Astrocyte of the cerebellum (primary cell): ENCODE measurements around the gene PDLIM7.

Source experiments
- DNase-seq: peaks from one replicate; pipeline ENCODE4 v3.0.0-alpha.2; 2011; ENCODE audit warnings: low read depth
- H3K4me3 ChIP-seq: 2 replicates; pipeline ENCODE4 v1.5.1; 2011; ENCODE audit warnings: mild to moderate bottlenecking, low read depth, low read length, moderate library complexity
- CTCF ChIP-seq: IDR thresholded peaks from 2 replicates; pipeline ENCODE4 v1.5.1; 2012; ENCODE audit warnings: low read length, low read depth, moderate library complexity, mild to moderate bottlenecking; ENCODE audit errors: missing control alignments
- in situ Hi-C: cut with HindIII; loops from 2 replicates; pipeline ENCODE4 v1.10.0; 2017; ENCODE audit warnings: low sequenced_read_pairs

Gene PDLIM7

GRCh38 chr5:177491983-177492746, 5.2 kb downstream of the PDLIM7 start:
- H3K4me3 ChIP-seq = no peak overlapping the region
- TF ChIP-seq CTCF = no peak
- in situ Hi-C loops = no loop called here
- DNase-seq = no peak

- TF ChIP-seq CTCF = peak; percentile 71
- no peak overlapping the region for H3K4me3 ChIP-seq
- no peak for DNase-seq
- in situ Hi-C loops = no loop called here
Measured at GRCh38 chr5:177491429-177491945, 5.9 kb downstream of the PDLIM7 start.

- no peak for DNase-seq
- in situ Hi-C loops = no loop called here
- TF ChIP-seq CTCF = no peak
- no peak overlapping the region for H3K4me3 ChIP-seq
Measured at GRCh38 chr5:177490992-177491391, 6.4 kb downstream of the PDLIM7 start.

DNA sequence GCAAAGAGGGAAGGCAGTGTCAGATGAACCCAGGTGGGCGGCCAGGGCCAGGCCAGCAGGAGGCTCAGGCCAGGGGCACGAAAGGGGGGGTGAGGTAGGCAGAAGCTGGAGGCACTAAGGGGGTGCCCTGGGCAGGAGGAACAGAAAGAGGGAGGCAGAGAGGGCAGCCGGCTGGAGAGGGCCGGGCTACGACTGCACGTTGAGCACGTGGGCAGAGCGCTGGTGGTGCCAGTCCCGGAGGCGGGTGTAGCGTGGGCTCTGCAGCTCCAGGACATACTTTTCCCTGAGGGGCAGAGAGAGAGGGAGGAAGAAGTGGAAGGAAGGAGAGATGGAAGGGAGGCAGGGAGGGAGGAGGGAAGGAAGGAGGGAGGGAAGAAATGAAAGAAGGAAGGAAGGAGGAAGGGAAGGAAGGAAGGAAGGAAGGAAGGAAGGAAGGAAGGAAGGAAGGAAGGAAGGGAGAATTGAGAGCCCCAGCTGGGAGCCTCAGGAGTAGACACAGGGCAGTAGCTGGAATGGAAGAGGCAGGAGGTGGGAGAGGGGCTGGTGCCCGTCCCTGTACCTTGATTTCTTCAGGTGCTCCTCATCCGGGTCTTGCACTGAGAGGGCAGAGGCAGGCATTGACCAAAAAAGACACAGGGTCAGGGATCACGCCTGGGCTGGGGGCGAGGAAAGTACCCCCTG, 7.0 kb downstream of the PDLIM7 start:
- no peak for DNase-seq
- in situ Hi-C loops = no loop called here
- no peak for TF ChIP-seq CTCF
- H3K4me3 ChIP-seq = no peak overlapping the region

DNA sequence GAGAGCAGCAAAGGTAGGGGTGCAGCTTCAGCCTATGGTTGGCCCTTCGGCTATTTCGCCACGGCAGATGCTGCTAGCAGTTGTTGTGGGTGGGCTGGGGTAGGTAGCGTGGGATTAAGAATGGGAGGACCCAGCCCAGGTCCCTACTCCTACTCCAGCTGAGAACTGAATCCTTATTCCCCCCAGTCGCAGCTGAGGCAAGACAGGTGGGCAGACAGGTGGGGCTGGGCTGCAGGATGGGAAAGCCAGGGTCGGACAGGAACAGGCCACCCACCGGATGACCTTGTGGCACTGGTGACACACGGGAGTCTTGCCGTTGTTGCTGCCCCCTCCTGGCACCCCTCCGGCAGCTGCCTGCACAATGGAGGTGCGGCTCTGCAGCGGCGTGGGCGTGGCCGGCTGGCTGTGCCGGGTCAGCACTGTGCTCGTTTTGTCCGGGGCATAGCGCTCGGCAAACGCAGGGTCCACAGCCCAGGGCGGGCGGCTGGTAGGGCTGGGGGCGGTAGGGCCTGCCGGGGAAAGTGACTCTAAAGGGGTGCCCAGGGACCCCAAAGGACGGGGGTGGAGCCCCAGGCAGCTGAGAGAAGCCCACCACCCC, 8.2 kb downstream of the PDLIM7 start:
- H3K4me3 ChIP-seq = no peak overlapping the region
- in situ Hi-C loops = no loop called here
- no peak for DNase-seq
- TF ChIP-seq CTCF = no peak

DNA sequence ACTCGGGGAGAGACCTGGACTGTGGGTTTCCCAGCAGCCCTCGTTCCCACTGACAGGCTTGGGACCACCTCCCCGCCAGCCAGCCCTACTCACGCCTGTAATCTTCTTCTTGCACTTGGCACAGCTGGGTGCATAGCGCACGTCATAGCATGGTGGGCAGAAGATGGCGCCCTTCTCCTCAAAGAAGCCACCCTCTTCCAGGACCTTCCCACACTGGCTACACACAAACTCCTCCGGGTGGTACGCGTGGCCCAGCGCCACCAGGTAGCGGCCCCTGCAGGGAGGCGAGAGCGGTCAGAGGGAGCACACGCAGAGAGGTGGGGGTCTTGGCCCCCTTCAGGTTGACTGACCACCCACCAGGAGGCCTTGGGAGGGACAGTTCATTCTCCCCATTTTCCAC, 9.4 kb downstream of the PDLIM7 start:
- TF ChIP-seq CTCF = no peak
- H3K4me3 ChIP-seq = no peak overlapping the region
- no peak for DNase-seq
- in situ Hi-C loops = no loop called here
